ENCODE measurements around the gene FXYD1. TPM values are rescaled to one million over a fixed set of nuclear protein-coding genes. Genes with fewer than 3 reads are reported as not detected.

The FXYD1 gene
- total RNA-seq, 1 experiment from 2014 or later, result not detected

GRCh38 chr19:35105411-35106290 lies 33.0 kb upstream of the FXYD1 start:
- in situ Hi-C loops (cut with HindIII; ENCODE audit: low pct_unique_long_range_greater_than_20kb, low sequenced_read_pairs), result no loop called here
- DNase-seq (ENCODE audit: low read depth, low spot score), result no peak

GRCh38 chr19:35106291-35106583 lies 32.4 kb upstream of the FXYD1 start:
- in situ Hi-C loops (cut with HindIII; ENCODE audit: low pct_unique_long_range_greater_than_20kb, low sequenced_read_pairs), result no loop called here
- no peak for DNase-seq (ENCODE audit: low read depth, low spot score)

- in situ Hi-C loops (cut with HindIII; ENCODE audit: low pct_unique_long_range_greater_than_20kb, low sequenced_read_pairs), result no loop called here
- no peak for DNase-seq (ENCODE audit: low read depth, low spot score)
These were observed 31.6 kb upstream of the FXYD1 start for GRCh38 chr19:35106898-35107541.

GRCh38 chr19:35107545-35107944 lies 31.1 kb upstream of the FXYD1 start:
- in situ Hi-C loops (cut with HindIII; ENCODE audit: low pct_unique_long_range_greater_than_20kb, low sequenced_read_pairs), result no loop called here
- DNase-seq (ENCODE audit: low read depth, low spot score), result peak; percentile 99

- in situ Hi-C loops (cut with HindIII; ENCODE audit: low pct_unique_long_range_greater_than_20kb, low sequenced_read_pairs), result no loop called here
These were observed 29.9 kb upstream of the FXYD1 start for GRCh38 chr19:35108730-35109129.

GRCh38 chr19:35109395-35110112 lies 29.1 kb upstream of the FXYD1 start:
- in situ Hi-C loops (cut with HindIII; ENCODE audit: low pct_unique_long_range_greater_than_20kb, low sequenced_read_pairs), result no loop called here

More at GRCh38 chr19:35108730-35109129, 29.9 kb upstream of the FXYD1 start:
- DNase-seq (ENCODE audit: low read depth, low spot score), result no peak

GRCh38 chr19:35110974-35111373 lies 27.6 kb upstream of the FXYD1 start:
- in situ Hi-C loops (cut with HindIII; ENCODE audit: low pct_unique_long_range_greater_than_20kb, low sequenced_read_pairs), result no loop called here
- DNase-seq (ENCODE audit: low read depth, low spot score), result no peak

More at GRCh38 chr19:35109395-35110112, 29.1 kb upstream of the FXYD1 start:
- no peak for DNase-seq (ENCODE audit: low read depth, low spot score)

- in situ Hi-C loops (cut with HindIII; ENCODE audit: low pct_unique_long_range_greater_than_20kb, low sequenced_read_pairs), result no loop called here
- DNase-seq (ENCODE audit: low read depth, low spot score), result no peak
These were observed 25.5 kb upstream of the FXYD1 start for GRCh38 chr19:35112995-35113688.

- in situ Hi-C loops (cut with HindIII; ENCODE audit: low pct_unique_long_range_greater_than_20kb, low sequenced_read_pairs), result no loop called here
- peak; percentile 80 for DNase-seq (ENCODE audit: low read depth, low spot score)
These were observed 24.1 kb upstream of the FXYD1 start for GRCh38 chr19:35114353-35115176.

GRCh38 chr19:35115177-35115951 lies 23.3 kb upstream of the FXYD1 start, which contains the start of gene FXYD3:
Gene FXYD3 (plus strand): TSS chr19:35115823. CDS start chr19:35119377, 3,554 bp downstream.
- DNase-seq (ENCODE audit: low read depth, low spot score), result no peak
- in situ Hi-C loops (cut with HindIII; ENCODE audit: low pct_unique_long_range_greater_than_20kb, low sequenced_read_pairs), result no loop called here

GRCh38 chr19:35116072-35116801 lies 22.4 kb upstream of the FXYD1 start:
- in situ Hi-C loops (cut with HindIII; ENCODE audit: low pct_unique_long_range_greater_than_20kb, low sequenced_read_pairs), result no loop called here
- no peak for DNase-seq (ENCODE audit: low read depth, low spot score)

- in situ Hi-C loops (cut with HindIII; ENCODE audit: low pct_unique_long_range_greater_than_20kb, low sequenced_read_pairs), result no loop called here
These were observed 21.5 kb upstream of the FXYD1 start for GRCh38 chr19:35117116-35117515.

GRCh38 chr19:35117799-35118198 lies 20.8 kb upstream of the FXYD1 start:
- in situ Hi-C loops (cut with HindIII; ENCODE audit: low pct_unique_long_range_greater_than_20kb, low sequenced_read_pairs), result no loop called here
- no peak for DNase-seq (ENCODE audit: low read depth, low spot score)

More at GRCh38 chr19:35117116-35117515, 21.5 kb upstream of the FXYD1 start:
- no peak for DNase-seq (ENCODE audit: low read depth, low spot score)

GRCh38 chr19:35118268-35119020 lies 20.2 kb upstream of the FXYD1 start:
- in situ Hi-C loops (cut with HindIII; ENCODE audit: low pct_unique_long_range_greater_than_20kb, low sequenced_read_pairs), result no loop called here
- no peak for DNase-seq (ENCODE audit: low read depth, low spot score)

GRCh38 chr19:35119091-35119490 lies 19.5 kb upstream of the FXYD1 start:
- in situ Hi-C loops (cut with HindIII; ENCODE audit: low pct_unique_long_range_greater_than_20kb, low sequenced_read_pairs), result no loop called here
- no peak for DNase-seq (ENCODE audit: low read depth, low spot score)

All from SK-MEL-5 (cell line).